Daoy (cell line): ENCODE results near the gene RIOK1. TPM values are rescaled to one million over a fixed set of nuclear protein-coding genes. Genes with fewer than 3 reads are reported as not detected.
"Not testable (repeated sequence)": the region's sequence is repeated elsewhere in the genome, so short reads cannot be mapped to it uniquely, and the experiment has no call there.

ENCODE experiments used
- DNase-seq: peaks from one replicate; pipeline ENCODE4 v3.0.0-alpha.2; 2015; ENCODE audit warnings: low read depth
- total RNA-seq: library from RNA; depleted of rRNA; stranded (reverse); fragments of >200 nt; shearing (Covaris generic); gene quantifications from 2 replicates; pipeline ENCODE4 v1.2.3, GENCODE V29; 2014; rRNA removed

The RIOK1 gene
- total RNA-seq = 37.9 and 48.8 TPM in 2 replicates

DNA sequence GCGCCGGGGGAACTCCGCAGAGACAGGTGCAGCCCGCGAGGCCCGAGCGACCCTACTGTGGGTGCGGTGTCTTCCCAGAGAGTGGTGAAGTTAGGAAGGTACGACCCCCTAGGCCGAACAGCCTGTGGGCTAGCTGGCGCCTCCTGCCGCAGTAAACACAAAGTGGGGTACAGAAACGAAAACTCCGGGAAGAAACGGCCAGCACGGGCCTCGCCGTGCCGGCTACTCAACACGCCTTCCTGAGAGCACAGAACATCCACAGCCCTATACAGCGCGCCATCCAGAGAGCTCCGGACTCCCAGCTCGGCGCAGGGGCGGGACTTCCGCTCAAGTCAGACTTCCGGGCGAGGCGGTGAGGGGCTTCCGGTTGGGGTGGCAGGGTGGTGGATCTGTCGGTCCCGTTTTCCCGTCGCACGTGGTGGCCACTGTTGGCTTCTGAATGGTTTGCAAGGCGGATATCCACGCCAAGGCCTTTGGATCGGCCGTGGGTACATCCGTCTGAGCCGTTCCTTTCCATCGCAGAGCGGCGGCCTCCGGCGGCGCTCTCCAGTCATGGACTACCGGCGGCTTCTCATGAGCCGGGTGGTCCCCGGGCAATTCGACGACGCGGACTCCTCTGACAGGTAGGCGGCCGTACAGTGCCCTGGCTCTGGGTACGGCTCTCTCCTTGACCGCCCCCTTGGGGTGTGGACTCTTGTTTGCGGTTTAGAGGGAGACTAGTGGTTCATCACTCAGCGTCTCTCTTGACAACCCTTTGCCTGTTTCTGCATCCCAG lies at the start of gene RIOK1, which contains the start of gene CAGE1:
Gene RIOK1 (plus strand): TSS at position 358 of the 775 bp plus-strand sequence. CDS start 195 bp downstream, at position 553.
Gene CAGE1 (minus strand): TSS at position 292 of the 775 bp plus-strand sequence. CDS start 2,569 bp downstream, outside the sequence.
- peak; percentile 99 for DNase-seq

DNA sequence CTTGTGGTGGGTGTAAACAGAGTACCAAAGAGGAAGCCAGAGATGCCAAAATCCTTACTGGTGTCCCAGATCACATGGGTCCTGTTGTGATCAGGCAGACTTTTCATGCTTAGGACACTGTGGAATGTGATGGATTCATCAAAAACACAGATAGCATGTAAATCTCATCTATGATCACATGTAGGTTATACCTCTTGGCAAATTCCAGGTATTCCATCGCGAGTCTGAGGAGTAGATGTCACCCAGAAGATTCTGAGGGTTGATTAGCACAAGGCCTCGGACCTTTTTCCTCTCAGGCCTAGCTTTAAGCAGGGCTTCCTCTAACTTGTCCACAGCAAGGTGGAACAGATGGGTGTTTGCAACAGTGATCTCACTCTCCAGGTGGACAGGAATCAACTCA lies 48.3 kb upstream of the RIOK1 start:
- DNase-seq = no peak

DNA sequence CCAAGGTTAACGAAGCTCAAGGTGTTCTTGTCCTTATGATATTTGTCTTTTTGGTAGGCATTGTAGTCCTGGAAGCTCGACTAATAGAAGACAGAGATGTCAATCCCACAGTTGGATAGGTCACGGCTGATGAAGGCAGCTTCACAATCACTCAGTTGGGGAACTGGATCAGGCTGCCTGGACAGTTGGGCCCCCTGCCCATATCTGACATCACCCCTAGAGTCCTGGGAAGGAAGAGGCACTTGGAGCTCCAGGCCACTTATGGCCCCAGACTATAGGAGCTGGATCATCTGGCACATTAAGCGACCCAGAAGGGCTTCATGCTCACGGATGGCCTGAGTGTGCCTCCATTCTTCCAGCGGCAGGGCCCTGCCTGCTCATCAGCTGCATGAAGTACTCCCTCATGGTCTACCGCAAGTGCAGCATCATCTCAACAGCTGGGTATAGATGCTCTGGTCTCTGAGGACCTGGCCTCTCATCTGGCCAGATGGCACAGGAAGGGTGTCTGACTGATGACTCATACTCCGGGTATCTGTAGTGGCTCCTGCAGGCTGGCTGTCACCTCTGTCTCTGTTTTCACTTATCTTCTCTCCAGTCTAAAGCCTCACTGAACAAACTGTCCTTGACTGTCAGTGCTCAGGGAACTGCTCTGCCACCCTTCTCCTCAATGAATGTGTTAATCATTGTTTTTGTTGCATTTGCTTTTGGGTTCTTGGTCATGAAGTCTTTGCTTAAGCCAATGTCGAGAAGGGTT lies 47.4 kb upstream of the RIOK1 start:
- peak; percentile 36 for DNase-seq

DNA sequence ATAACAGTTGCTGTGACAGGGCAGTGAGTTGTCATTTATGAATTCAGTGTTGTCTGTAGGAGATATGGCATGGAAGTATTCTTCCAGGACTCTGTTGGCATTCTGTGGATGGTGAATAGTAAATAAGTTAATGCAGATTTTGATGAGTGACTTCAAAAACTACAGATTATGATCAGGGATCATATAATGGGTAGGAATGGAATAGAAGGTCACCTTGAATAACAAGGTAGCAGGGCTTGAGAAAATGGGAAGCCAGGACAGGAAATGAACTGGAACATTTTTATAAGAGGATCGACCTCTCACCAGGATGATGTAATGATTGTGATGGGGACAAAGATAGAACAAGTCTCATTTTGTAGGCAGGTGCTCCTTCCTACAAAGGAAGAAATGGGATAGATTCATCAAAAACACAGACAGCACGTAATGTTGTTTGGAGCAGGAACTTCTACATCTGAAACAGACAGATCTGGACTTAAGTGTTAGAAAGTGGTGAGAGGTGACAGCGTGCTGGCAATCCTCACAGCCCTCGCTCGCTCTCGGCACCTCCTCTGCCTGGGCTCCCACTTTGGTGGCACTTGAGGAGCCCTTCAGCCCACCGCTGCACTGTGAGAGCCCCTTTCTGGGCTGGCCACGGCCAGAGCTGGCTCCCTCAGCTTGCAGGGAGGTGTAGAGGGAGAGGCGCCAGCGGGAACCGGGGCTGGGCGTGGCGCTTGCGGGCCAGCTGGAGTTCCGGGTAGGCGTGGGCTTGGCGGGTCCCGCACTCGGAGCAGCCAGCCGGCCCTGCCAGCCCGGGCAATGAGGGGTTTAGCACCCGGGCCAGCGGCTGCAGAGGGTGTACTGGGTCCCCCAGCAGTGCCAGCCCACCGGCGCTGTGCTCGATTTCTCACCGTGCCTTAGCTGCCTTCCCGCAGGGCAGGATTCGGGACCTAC lies 45.8 kb upstream of the RIOK1 start:
- no peak for DNase-seq

DNA sequence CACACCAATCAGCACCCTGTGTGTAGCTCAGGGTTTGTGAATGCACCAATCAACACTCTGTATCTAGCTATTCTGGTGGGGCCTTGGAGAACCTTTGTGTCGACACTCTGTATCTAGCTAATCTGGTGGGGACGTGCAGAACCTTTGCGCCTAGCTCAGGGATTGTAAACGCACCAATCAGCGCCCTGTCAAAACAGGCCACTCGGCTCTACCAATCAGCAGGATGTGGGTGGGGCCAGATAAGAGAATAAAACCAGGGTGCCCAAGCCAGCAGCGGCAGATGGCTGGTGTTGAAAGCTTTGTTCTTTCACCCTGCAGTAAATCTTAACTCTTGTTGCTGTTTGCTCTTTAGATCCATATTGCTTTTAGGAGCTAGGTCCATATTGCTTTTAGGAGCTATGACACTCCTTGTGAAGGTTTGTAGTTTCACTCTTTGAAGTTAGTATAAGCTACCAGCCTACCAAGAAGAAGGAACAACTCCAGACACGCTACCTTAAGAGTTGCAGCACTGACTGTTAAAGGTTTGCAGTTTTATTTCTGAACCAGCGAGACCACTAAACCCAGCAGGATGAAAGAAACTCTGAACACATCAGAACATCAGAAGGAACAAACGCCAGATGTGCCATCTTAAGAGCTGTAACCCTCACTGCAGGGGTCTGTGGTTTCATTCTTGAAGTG lies 44.7 kb upstream of the RIOK1 start:
- DNase-seq = not testable (repeated sequence)

DNA sequence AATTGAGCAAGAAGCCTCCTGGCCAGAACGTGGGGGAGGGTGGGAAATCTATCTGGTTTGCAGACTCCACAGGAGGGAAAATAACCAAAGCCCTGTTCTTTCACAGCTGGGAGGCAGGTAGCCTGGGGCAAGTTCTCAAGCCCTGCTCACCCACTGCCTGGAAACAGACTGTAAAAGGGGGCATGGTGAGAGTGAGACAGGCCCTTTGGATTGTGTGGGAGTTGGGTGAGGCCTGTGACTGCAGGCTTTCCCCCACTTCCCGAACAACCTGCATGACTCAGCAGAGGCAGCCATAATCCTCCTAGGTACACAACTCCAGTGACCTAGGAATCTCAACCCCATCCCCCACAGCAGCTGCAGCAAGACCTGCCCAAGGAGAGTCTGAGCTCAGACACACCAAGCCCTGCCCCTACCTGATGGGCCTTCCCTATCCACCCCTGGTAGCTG lies 42.0 kb upstream of the RIOK1 start:
- DNase-seq = peak; percentile 81

DNA sequence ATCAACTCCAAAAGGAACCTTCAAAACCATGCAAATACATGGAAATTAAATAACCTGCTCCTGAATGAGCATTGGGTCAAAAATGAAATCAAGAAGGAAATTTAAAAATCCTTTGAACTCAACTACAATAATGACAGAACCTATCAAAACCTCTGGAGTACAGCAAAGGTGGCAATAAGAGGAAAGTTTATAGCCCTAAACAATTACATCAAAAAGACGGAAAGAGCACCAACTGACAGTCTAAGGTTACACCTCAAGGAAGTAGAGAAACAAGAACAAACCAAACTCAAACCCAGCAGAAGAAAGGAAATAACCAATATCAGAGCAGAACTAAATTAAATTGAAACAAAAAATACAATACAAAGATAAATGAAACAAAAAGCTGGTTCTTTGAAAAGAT lies 39.0 kb upstream of the RIOK1 start:
- not testable (repeated sequence) for DNase-seq

DNA sequence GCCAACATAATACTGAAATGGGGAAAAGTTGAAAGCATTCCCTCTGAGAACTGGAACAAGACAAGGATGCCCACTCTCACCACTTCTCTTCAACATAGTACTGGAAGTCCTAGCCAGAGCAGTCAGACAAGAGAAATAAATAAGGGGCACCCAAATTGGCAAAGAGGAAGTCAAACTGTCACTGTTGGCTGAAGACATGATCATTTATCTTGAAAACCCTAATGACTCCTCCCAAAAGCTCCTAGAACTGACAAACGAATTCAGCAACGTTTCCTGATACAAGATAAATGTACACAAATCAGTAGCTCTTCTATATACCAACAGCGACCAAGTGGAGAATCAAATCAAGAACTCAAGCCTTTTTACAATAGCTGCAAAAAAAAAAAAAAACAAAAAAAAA lies 37.7 kb upstream of the RIOK1 start:
- not testable (repeated sequence) for DNase-seq

DNA sequence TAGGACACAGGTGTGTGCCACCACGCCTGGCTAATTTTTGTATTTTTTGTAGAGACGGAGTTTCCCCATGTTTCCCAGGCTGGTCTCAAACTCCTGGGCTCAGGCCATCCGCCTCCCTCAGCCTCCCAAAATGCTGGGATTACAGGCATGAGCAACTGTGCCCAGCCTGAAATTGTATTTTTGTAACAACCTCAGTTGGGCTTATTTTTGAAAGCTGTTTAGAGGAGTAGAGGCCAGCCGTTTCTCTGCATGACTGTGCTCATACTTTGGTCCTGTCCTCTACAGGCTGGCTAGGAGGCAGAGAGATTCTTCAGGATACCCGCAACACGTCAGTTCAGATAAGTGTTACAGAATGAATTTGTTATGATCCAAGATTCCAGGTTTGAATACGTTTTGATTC lies 22.2 kb upstream of the RIOK1 start:
- DNase-seq = no peak

DNA sequence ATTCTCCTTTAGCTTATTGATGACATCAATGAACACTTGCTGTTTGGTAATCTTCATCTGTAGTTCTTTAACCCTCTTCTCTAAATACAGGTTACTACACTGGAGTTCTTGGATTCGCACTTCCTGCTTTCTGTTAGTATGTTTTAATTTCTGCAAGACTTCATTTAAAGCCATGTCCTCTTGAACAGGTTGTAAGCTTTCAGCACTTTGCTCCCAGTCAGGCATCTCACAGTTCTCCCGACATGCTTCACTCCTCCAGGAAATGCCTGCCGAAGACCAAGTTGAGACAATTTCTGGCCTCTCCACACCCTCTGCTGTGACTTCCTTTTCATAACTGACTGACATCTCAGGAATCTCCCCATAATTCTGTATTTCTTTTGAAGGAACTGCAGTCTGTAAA lies 15.9 kb upstream of the RIOK1 start:
- DNase-seq = no peak

DNA sequence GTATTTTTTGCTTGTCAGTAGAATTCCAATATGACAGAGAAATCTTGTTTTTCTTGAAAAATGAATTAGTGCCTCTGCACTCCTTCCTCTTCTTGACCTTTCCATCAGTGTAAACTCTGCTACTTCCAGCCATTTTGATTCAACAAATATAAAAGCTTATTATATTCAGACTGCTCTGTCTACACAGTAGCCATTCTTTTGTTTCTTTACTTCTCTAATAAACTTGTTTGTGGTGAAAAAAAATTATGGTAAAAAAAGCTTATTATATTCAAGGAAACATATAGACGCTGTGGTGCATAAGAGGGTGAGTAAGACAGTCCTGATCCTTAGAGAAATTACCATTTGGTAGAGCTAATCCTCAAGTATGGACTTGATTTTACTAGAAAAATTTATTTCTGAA lies 11.6 kb upstream of the RIOK1 start:
- DNase-seq = no peak

DNA sequence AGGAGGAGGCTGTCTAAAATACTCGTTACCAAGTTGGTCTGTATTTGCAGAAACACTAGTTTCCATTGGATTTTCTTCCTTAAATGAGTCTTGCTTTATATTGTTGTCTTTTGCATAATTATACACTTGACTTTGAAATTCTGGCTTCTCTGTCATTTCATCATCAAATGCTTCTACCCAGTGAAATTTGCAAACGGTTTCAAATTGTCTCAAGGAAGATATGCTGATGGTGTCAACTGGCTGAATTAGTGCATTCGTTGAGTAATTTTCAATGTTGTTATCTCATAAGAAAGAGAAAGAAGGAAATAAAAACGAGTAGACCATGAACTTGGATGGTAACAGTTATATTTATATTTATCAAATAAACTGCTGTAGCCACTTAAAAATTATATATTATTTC lies 10.9 kb upstream of the RIOK1 start:
- DNase-seq = no peak

DNA sequence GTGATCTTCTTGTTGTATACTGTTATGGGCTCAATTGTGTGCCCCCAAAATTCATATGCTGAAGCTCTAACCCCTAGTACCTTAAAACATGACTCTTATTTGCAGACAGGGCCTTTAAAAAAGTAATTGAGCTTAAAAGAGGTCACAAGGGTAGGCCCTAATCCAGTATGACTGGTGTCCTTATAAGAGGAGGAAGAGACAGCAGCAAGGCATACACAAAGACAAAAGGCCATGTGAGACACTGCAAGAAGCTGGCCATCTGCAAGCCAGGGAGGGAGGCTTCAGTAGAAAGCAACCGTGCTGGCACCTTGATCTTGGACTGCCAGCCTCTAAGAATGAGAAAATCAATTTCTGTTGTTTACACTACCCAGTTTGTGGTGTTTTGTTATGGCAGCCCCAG lies 8.5 kb upstream of the RIOK1 start:
- no peak for DNase-seq

DNA sequence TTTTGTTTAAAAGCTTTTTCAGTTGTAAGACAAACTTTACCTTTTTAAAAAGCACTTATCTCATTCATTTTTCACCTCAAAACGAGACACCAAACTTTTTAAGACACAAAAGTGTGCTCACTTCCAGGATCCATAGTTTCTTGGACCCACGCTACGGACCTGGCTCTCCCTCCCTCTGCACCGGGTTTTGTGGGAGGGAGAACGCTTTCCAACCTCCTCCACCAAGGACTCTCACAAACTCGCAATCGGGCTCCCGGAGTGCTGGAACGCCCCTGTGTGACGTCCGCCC lies 502 bp upstream of the RIOK1 start:
- no peak for DNase-seq

DNA sequence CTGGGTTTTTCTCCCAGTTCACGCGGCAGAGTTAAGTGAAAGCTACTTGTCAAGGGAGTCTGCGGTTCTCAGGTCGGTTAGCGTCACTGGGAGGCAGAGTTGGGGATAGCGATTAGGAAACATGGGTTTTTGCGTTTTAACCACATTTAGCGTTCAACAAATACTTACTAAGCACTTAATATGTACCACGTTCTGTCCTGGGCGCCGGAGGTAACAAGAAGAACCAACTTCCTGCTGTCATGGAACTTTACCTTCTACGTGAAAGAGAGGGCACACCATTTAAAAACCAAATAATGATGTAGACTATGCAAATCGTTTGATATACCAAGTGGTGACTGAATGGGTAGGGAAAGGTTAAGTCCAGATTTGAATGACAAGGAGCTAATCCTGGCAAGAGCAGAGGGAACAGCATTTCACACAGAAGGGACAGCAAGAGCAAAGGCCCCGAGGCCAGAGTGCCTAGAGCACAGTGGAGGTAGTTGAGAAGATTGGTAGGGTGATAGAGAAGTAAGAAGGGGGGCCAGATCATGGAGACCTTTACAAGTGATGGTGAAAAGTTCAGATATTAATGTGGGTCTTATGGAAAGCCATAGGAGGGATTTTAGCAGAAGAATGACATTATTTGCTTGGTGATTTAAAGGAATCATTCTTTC lies 744 bp downstream of the RIOK1 start:
- no peak for DNase-seq

DNA sequence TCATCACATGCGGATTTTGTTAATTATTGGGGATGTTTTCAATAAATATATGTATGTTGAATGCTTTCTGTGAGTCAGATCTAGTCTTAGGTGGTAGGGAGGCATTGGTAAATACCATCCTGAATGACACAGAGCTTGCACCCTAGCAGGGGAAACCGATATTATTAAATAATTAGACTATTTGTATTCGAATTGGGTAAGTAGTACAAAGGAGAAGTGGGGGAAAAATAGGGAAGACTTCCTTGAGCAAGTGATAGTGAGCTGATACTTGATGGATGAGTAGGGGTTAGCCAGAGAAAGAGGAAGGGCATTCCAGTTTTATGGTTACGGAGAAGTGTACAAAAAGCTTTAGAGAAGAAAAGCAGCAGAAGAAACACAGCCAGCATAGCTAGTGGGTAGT lies 1.5 kb downstream of the RIOK1 start:
- no peak for DNase-seq

DNA sequence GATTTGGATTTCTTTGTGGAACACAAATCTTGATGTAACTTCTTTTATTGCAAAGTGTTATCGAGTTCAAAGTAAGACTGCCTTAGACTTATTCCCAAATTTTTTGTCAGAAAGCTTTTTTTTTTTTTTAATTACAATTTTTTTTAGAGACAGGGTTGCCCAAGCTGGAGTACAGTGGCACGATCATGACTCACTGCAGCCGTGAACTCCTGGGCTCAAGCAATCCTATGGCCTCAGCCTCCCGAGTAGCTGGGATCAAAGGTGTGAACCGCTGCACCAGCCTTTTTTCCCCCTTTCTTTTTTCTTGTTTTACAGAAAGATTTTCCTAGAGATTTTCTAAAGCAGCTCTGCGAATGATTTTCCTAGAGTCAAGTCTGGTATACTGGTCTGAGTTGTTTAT lies 2.8 kb downstream of the RIOK1 start:
- no peak for DNase-seq

DNA sequence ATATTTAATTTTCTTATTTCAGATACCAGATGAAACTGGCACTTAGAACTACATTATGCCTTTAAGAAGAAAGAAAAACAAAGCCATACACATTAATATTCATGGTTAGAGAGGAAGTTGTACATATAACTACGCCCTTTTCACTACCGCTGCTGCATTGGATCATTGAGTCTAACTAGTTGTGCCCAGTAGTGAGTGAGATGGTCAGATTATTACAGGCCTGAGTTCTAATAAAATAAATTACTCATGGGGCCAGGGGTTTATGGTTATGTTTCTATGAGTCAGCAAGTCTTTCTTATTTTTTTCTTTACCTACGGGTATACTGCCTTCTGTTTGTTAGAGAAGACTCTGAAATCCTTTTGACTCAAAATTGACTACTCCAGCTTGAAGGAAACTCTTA lies 11.5 kb downstream of the RIOK1 start:
- DNase-seq = no peak

DNA sequence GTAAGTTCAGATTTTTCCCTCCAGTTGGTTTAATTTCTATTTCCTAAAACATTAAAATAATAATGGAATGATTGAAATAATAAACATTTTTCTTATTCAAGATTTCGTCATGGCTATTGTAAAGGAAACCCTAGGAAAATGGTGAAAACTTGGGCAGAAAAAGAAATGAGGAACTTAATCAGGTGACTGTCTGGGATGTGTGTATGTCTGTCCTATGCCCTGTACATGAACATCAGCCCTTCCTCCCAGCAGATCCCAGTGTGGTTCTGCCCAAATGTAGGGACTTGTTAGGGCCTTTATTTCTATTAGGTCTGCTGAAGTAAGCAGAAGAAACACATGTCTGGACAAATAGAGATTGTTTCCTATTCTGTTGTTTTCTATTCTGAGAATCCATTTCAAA lies 13.1 kb downstream of the RIOK1 start:
- no peak for DNase-seq

DNA sequence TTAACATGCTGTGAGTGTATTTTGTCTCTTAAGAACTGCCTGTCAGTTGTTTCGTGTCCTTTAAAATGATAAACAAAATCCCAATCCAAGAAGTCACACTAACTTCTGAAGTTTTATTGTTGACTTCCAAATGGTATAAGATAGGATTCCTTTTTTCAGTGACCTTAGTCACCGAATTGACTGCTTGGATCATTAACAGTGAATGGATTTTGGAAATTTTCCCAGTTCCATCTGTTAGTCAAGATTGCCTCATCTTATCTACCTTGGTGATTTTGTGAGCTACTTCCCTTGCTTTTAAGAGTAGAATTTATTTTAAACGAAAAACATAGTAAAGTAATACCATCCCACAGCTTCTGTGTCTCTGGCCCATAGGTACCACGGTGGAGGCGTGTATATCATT lies 14.9 kb downstream of the RIOK1 start:
- DNase-seq = no peak

DNA sequence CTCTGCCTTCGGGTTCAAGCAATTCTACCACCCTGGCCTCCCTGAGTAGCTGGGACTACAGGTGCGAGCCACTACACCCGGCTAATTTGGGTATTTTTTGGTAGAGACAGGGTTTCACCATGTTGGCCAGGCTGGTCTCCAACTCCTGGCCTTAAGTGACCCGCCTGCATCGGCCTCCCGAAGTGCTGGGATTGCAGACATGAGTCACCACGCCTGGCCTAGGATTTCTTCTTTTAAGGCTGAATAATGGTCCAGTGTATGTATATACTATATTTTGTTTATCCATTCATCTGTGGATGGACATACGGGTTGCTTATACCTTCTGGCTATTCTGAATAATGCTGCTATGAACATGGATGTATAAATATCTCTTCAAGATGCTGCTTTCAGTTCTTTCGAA lies 17.1 kb downstream of the RIOK1 start:
- no peak for DNase-seq
